Ramos (cell line): ENCODE data around the gene NDUFS5.
"Not testable (repeated sequence)": the region's sequence is repeated elsewhere in the genome, so short reads cannot be mapped to it uniquely, and the experiment has no call there.

Experiments used
- in situ Hi-C: fragments of 300-500 bp; cut with MboI; formaldehyde crosslinking; loops from one replicate; pipeline ENCODE4 v1.14.3; 2022; ENCODE audit warnings: low sequenced_read_pairs; ENCODE audit not compliant: unreplicated experiment

NDUFS5 gene

DNA sequence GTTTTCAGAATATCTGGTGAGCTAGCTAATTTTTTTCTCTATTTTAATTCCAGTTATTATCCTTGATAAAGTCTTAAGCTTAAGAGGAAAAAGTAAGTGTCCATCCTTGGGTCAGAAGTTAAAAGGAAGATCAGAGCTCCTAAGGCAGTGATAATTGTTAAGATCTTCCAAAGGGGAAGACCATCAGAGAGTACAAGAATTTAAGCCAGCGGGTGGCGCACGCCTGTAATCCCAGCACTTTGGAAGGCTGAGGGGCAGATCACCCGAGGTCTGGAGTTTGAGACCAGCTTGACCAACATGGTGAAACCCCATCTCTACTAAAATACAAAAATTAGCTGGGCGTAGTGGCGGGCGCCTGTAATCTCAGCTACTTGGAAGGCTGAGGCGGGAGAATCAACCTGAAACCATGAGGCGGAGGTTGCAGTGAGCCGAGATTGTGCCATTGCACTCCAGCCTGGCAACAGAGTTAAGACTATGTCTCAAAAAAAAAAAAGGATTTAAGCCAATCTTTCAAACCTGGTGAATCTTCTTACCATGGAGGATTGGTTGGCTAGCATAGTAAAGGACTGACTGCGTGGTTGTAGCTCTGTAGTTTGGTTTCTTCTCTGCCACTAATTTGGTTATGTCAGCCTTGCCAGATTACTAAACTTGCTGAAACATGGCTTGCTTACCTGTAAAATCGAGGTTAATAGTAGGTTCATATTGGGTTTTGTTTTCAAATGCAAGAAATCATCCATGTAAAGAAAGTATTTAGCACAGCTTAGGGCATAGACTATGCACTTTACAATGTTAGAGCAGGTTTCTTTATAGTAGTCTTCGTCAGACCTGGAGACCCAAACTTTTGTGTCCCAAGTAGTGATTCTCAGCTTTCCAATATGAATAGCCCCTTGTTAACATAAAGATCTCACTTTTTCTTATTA is 19.2 kb upstream of the NDUFS5 start:
- in situ Hi-C loops: no loop called here

DNA sequence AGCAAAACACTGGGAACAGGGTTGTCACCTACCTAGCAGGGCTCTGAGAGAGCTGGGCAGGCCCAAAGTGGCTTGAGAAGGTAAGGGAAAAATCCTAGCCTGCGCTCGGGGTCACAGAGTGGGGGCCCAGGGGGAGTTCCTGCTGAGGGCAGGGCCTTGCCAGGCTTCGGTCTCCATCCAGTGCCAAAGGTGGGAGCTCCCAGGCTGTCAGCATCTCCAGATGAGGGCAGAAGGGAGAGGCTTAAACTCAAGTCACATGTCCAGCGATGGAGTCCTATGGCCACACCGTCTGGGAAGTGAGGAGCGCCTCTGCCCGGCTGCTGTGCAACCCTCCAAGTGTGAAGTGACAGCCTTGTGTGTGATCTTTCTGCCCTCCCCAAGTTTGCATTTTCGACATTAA is 11.2 kb upstream of the NDUFS5 start:
- in situ Hi-C loops: not testable (repeated sequence)

DNA sequence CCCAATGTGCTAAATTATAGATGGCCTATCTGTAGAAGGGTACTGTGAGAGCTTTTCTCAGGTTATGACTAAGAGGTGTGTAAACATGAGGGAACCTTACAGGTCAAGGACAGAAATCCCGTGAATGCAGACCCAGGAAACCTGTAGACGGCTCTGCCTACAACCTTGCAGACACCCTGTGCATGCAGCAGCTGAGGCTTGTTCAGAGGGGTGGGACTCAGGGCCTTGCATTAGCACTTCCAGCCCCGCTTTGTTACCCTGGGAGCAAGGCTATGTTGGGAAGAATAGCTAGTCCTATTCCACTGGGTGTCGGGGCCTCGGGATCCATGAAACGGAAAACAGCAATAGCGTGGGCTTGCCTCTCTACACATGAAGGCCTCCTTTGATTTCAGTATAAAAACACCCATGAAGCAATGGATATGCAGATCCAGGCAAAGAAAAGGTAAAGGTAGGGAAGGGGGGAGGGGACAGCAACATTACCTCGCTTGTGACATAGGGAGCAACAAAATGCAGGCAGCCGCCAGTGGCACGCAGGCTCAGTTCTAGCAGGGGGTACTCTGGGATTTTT is 9.5 kb upstream of the NDUFS5 start:
- in situ Hi-C loops: no loop called here

DNA sequence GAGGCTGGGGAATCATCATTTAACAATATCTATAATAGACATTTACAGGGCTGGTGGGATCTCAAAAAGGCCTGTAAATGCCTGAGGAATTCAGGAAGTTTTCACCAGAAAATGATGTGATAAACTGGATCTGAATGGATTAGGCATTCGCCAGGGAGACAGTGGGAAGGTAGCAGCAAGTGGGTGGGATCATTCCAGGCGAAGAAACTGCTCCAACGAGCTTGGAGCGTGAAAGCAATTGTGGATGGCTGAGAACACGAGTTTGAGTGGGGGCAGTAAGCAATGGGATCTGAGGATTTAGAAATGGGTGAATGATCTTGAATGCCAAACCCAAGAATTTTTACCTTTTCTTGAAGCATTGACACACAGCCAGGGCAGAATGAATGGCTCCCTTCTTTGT is 8.9 kb upstream of the NDUFS5 start:
- in situ Hi-C loops: no loop called here

GRCh38 chr1:39020494-39020893 is 5.7 kb upstream of the NDUFS5 start:
- in situ Hi-C loops: not testable (repeated sequence)

DNA sequence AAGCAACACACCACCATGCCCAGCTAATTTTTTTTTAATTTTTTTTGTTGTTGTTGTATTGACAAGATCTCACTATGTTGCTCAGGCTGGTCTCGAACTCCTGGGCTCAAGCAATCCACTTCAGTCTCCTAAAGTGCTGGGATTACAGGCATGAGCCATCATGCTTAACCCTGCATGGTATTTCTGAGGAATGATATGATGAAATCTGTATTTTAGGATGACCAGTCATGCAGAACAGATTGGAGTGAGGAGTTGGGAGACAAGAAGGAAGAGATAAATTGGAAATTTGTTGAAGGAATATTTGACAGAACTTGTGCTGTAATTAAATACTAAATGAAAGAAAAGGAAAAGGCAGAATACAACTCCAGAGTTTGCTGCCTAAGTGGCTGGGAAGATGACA is 4.7 kb upstream of the NDUFS5 start:
- in situ Hi-C loops: no loop called here

GRCh38 chr1:39023140-39023539 is 3.0 kb upstream of the NDUFS5 start:
- in situ Hi-C loops: no loop called here

- in situ Hi-C loops: no loop called here
Observed at GRCh38 chr1:39026866-39027507, 837 bp downstream of the NDUFS5 start.

DNA sequence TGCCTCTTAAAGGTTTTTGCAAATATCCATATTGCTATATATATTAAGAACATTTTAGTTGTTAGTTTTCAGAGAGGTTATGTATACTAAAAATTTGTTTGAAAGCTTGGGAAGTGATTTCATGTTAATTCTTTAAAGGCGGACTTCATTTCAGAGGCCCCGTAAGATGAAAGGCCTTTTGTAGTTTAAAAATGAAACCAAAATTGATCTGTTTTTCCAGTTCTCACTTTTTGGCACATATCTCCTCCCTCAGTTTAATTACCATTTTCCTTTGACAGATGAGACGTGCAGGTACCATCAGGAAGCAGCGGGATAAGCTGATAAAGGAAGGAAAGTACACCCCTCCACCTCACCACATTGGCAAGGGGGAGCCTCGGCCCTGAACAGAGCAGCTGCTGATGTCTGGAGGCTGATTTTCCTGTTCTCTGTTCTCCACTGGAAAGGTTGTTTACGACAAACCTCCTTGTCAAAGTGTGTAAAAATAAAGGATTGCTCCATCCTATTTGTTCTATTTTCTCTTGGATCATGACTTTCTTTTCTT is 8.0 kb downstream of the NDUFS5 start:
- in situ Hi-C loops: no loop called here

- in situ Hi-C loops: no loop called here
Observed at GRCh38 chr1:39036678-39037077, 10.5 kb downstream of the NDUFS5 start.

GRCh38 chr1:39043513-39043912 is 17.4 kb downstream of the NDUFS5 start:
- in situ Hi-C loops: no loop called here

DNA sequence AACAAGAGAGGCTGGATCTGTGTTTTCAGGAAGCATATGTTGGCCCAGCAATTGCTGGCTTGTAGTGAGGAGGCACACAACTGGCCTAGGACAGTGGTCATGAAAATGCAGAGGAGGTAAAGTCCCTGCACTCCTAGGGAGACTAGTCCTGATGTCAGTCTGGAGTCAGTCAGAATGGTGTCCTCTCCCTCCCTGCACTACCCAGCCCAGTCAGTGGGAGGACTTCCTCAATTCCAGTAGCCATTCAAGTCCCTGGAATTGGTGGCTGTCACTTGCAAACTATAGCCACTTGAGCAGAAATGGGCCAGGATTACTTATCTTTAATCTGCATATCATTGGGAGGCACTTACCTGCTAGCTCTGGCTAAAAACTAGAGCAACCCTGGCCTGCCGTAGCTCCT is 18.6 kb downstream of the NDUFS5 start:
- in situ Hi-C loops: no loop called here

DNA sequence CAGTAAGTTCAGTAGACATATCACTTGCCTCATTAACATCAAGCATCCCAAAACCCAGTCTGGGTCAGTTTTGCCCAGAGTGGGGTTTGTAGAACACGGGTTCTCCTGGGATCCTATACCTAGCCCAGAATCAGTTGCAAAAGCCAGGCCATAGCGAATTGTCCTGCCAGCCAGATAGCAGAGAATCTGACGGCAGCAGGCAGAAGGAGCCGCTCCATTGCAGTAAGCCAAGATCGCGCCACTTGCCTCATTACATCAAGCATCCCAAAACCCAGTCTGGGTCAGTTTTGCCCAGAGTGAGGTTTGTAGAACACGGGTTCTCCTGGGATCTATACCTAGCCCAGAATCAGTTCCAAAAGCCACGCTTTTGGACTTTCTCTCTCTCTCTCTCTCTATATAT is 19.1 kb downstream of the NDUFS5 start:
- in situ Hi-C loops: no loop called here

- in situ Hi-C loops: no loop called here
Observed at GRCh38 chr1:39046613-39047210, 20.6 kb downstream of the NDUFS5 start.

DNA sequence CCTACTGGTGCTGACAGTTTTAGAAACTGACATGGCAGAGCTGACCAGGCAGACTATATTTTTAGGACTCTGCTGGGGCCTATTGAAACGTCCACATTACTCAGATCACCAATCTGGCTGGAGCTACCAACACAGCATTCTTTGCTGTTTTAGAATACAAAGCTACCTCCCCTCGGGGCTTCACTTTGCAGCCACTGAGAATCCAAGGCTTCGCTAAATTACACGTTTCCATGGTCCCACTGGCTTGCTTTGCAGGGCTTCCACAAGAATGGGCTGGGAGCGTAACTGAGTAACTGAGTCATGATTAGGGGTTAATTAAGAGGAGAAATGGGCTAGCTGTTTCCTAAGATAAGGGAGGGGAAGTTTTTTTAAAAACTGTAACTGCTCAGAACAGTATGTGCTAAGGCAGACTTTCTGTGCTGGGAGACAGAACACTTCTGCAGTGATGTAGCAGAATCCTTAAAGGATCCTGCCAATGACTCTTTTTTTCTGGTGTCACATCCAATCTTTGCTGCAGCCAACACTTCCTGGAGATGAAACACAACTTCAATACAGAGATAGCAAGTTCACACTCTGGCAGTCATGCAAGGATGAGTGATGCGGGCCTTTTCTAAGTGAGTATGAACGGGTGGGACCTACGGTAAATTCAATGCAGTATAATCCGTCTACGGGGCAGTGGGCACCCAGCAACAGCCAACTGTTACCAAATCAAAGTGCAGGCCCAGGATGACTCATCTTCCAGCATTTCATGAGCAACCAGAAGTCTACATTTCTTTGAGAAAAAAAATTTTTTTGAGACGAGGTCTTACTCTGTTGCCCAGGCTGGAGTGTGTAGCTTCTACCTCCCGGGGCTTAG is 21.5 kb downstream of the NDUFS5 start:
- in situ Hi-C loops: no loop called here

- in situ Hi-C loops: no loop called here
Observed at GRCh38 chr1:39048745-39049370, 22.7 kb downstream of the NDUFS5 start.

GRCh38 chr1:39050001-39050400 is 23.9 kb downstream of the NDUFS5 start:
- in situ Hi-C loops: no loop called here

GRCh38 chr1:39051193-39051850 is 25.2 kb downstream of the NDUFS5 start:
- in situ Hi-C loops: not testable (repeated sequence)

- in situ Hi-C loops: no loop called here
Observed at GRCh38 chr1:39051956-39052355, 25.8 kb downstream of the NDUFS5 start.
